Omental fat pad (tissue), 4 donors: ENCODE results near the gene MMS19. TPM values are rescaled to one million over a fixed set of nuclear protein-coding genes. Genes with fewer than 3 reads are reported as not detected.

Source experiments
- ATAC-seq: fragments of 150-250 bp; one replicate; pipeline ENCODE4 v1.9.1; 2016; ENCODE audit warnings: mild to moderate bottlenecking, moderate library complexity; ENCODE audit not compliant: low FRiP score
- DNase-seq: peaks from one replicate; pipeline ENCODE4 v3.0.0-alpha.2; 2019; ENCODE audit warnings: low spot score
- small RNA-seq: library from RNA; depleted of rRNA; stranded (forward); fragments of <200 nt; gene quantifications from one replicate; pipeline ENCODE3, GENCODE V24; 2016
- total RNA-seq, 4 donors: library from RNA; depleted of rRNA; stranded (reverse); fragments of >200 nt; gene quantifications; one replicate each; pipeline ENCODE4 v1.1.0, GENCODE V29; 2016
- TF ChIP-seq, protein P1 (sequence below), 3 donors: fragments of 450-650 bp; IDR thresholded peaks; one replicate each; pipeline ENCODE4 v1.5.1; 2016 to 2017; ENCODE audit warnings: antibody characterized with exemption in 3 of 3, mild to moderate bottlenecking in 3 of 3, moderate library complexity in 2 of 3

Gene MMS19
- total RNA-seq, 4 donors from 2014 or later, result 44.4 to 117 (median 64.7) TPM

DNA sequence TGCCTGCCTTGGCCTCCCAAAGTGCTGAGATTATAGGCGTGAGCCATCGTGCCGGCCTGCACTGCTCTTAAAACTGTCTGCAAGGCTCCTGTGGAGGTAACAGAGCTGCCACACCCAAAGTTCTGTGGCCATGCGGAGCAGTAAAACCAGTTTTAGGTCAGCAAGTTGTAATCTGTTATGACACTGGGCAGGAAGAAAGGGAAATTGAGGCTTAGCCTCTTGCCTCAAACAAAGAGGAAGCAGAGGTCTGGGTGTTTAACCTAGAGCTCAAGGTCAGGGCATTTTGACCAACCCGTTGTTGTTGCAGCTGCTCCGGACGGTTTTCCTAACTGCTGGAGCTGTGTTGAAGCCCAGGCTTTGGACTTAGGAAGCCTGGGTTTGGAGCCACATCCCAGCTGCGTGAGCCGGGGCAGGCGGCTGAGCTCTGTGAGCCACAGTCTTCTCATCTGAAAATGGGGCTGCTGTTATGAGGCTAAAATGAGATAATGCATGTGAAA is 89.7 kb downstream of the MMS19 start:
- no peak for ATAC-seq
- TF ChIP-seq, protein P1, sequence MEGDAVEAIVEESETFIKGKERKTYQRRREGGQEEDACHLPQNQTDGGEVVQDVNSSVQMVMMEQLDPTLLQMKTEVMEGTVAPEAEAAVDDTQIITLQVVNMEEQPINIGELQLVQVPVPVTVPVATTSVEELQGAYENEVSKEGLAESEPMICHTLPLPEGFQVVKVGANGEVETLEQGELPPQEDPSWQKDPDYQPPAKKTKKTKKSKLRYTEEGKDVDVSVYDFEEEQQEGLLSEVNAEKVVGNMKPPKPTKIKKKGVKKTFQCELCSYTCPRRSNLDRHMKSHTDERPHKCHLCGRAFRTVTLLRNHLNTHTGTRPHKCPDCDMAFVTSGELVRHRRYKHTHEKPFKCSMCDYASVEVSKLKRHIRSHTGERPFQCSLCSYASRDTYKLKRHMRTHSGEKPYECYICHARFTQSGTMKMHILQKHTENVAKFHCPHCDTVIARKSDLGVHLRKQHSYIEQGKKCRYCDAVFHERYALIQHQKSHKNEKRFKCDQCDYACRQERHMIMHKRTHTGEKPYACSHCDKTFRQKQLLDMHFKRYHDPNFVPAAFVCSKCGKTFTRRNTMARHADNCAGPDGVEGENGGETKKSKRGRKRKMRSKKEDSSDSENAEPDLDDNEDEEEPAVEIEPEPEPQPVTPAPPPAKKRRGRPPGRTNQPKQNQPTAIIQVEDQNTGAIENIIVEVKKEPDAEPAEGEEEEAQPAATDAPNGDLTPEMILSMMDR (IDR thresholded peaks at IDR 0.05), result no peak
- DNase-seq, result no peak

Small RNAs within 50 kb of the gene (small RNA-seq; reads per million reads assigned to genes)
- not detected for gene RF00019

Other genes with a start within 250 kb of the MMS19 start
- gene ARHGAP19, start 205.8 kb downstream of the MMS19 start, total RNA-seq, result 10 to 100 TPM in 1 of 4 donors, 1 to 10 TPM in 3; 4.5 to 19.4 (median 5.3) TPM
- 10 to 100 TPM in 1 of 4 donors, 1 to 10 TPM in 3; 4.2 to 22.9 (median 5.9) TPM for gene FRAT1, start 179.2 kb downstream of the MMS19 start, total RNA-seq
- 10 to 100 TPM in 3 of 4 donors, 1 to 10 TPM in 1; 8.4 to 32.9 (median 14.2) TPM for gene FRAT2, start 163.7 kb downstream of the MMS19 start, total RNA-seq
- 10 to 100 TPM; 14.2 to 89.3 (median 18.7) TPM for gene RRP12, start 97.1 kb downstream of the MMS19 start, total RNA-seq
- 100 to 1,000 TPM; 158 to 217 (median 207) TPM for gene PGAM1, start 72.2 kb downstream of the MMS19 start, total RNA-seq
- 10 to 100 TPM; 17.4 to 25.9 (median 21.3) TPM for gene EXOSC1, start 52.4 kb downstream of the MMS19 start, total RNA-seq
- 10 to 100 TPM; 27.7 to 43.5 (median 34.4) TPM for gene ZDHHC16, start 52.2 kb downstream of the MMS19 start, total RNA-seq
- gene UBTD1, start 502 bp upstream of the MMS19 start, total RNA-seq, result 10 to 100 TPM; 15.6 to 22.8 (median 19.2) TPM
- gene ANKRD2, start 74.4 kb upstream of the MMS19 start, total RNA-seq, result 1 to 10 TPM in 1 of 4 donors, not detected in 3; 2.7 TPM
- gene HOGA1, start 86.0 kb upstream of the MMS19 start, total RNA-seq, result 10 to 100 TPM in 1 of 4 donors, 1 to 10 TPM in 3; 3.3 to 11.7 (median 7.6) TPM
- gene C10orf62, start 91.3 kb upstream of the MMS19 start, total RNA-seq, result 1 to 10 TPM in 1 of 4 donors, under 1 TPM in 1, not detected in 2; 0.88 to 1.2 TPM
- gene MORN4, start 135.1 kb upstream of the MMS19 start, total RNA-seq, result 1 to 10 TPM in 3 of 4 donors, under 1 TPM in 1; 0.36 to 5.3 (median 2.5) TPM
- gene PI4K2A, start 142.2 kb upstream of the MMS19 start, total RNA-seq, result 10 to 100 TPM; 11.7 to 33.9 (median 17.8) TPM
- gene AVPI1, start 188.8 kb upstream of the MMS19 start, total RNA-seq, result 100 to 1,000 TPM in 2 of 4 donors, 10 to 100 TPM in 2; 17.7 to 195 (median 69.0) TPM
- 10 to 100 TPM; 16.7 to 23.0 (median 21.3) TPM for gene MARVELD1, start 215.3 kb upstream of the MMS19 start, total RNA-seq
- gene ZFYVE27, start 238.7 kb upstream of the MMS19 start, total RNA-seq, result 10 to 100 TPM; 17.9 to 27.1 (median 20.7) TPM